CD4-positive, alpha-beta T cell (primary cell): ENCODE results near the gene ADGRL2. TPM values are rescaled to one million over a fixed set of nuclear protein-coding genes. Genes with fewer than 3 reads are reported as not detected.

Experiments
- ATAC-seq: fragments of 200-7000 bp; cut with Tn5 transposase; one replicate; pipeline ENCODE4 v1.10.0; 2022; ENCODE audit warnings: mild to moderate bottlenecking; ENCODE audit not compliant: poor library complexity
- CTCF ChIA-PET: fragments of 350-600 bp; sonication (Branson Sonifier 250); formaldehyde crosslinking; loops from one replicate; lab custom pipeline; 2021; ENCODE audit warnings: antibody characterized with exemption, inconsistent platforms; lab: Charles Lee
- POLR2A ChIA-PET: fragments of 350-600 bp; sonication (Branson Sonifier 250); formaldehyde crosslinking; loops from one replicate; lab custom pipeline; 2021; ENCODE audit warnings: antibody characterized with exemption, inconsistent platforms; lab: Charles Lee
- DNase-seq, 14 experiments: peaks; one replicate each; pipeline ENCODE4 v3.0.0-alpha.2; 2013 to 2020; ENCODE audit warnings: mixed read lengths in 2 of 14
- H3K27ac ChIP-seq, 2 donors: one replicate each; pipeline versions ENCODE4 v1.5.1 to v1.7.0; 2013; ENCODE audit warnings: low read length in 2 of 2, low read depth in 1 of 2, mild to moderate bottlenecking in 1 of 2
- H3K27me3 ChIP-seq, 2 experiments: 1 replicate in 1 of 2; 2 replicates in 1 of 2; pipeline versions ENCODE4 v1.6.1 to v1.7.0; 2013; ENCODE audit warnings: low read length in 2 of 2, control low read depth in 1 of 2, mild to moderate bottlenecking in 1 of 2, moderate library complexity in 1 of 2; ENCODE audit not compliant: insufficient read depth in 2 of 2, control insufficient read depth in 1 of 2
- H3K36me3 ChIP-seq: one replicate; pipeline ENCODE4 v1.6.1; 2013; ENCODE audit warnings: low read length, control low read depth; ENCODE audit not compliant: insufficient read depth
- H3K4me1 ChIP-seq: one replicate; pipeline ENCODE4 v1.6.1; 2013; ENCODE audit warnings: low read length, control low read depth; ENCODE audit not compliant: insufficient read depth
- H3K4me3 ChIP-seq: one replicate; pipeline ENCODE4 v1.5.1; 2013; ENCODE audit warnings: mild to moderate bottlenecking, low read length, moderate library complexity
- H3K9me3 ChIP-seq, 2 experiments: 1 replicate in 1 of 2; 2 replicates in 1 of 2; pipeline versions ENCODE4 v1.6.1 to v1.7.0; 2013; ENCODE audit warnings: low read length in 2 of 2, mild to moderate bottlenecking in 2 of 2, control low read depth in 1 of 2, moderate library complexity in 1 of 2; ENCODE audit not compliant: control insufficient read depth in 1 of 2, insufficient read depth in 1 of 2
- H3K27ac Mint-ChIP-seq: one replicate; pipeline ENCODE4 v1.8.0; 2020; ENCODE audit warnings: mixed read lengths
- H3K27me3 Mint-ChIP-seq: one replicate; pipeline ENCODE4 v1.8.0; 2021; ENCODE audit warnings: mixed read lengths
- H3K36me3 Mint-ChIP-seq: one replicate; pipeline ENCODE4 v1.8.0; 2021; ENCODE audit warnings: low read depth, mixed read lengths
- H3K4me1 Mint-ChIP-seq: one replicate; pipeline ENCODE4 v1.8.0; 2021; ENCODE audit warnings: low read depth, mixed read lengths
- H3K4me3 Mint-ChIP-seq: one replicate; pipeline ENCODE4 v1.8.0; 2020; ENCODE audit warnings: mild to moderate bottlenecking, mixed read lengths
- H3K9me3 Mint-ChIP-seq: one replicate; pipeline ENCODE4 v1.8.0; 2020; ENCODE audit warnings: mixed read lengths
- intact Hi-C, 2 experiments: fragments of 100-400 bp; cut with DNase I in 1 of 2; cut with micrococcal nuclease in 1 of 2; formaldehyde crosslinking; loops; one replicate each; pipeline versions ENCODE4 v1.15.1 to v1.9.0; 2023 to 2025; cut with DNase I, micrococcal nuclease
- total RNA-seq, 174 experiments: library from RNA in 2 of 174; stranded (reverse) in 2 of 174; gene quantifications; one replicate each; pipeline ENCODE4 v1.2.3 and lab custom pipeline; 2021 to 2026
- TF ChIP-seq, protein P1 (sequence below): fragments of 200-600 bp; IDR thresholded peaks from one replicate; pipeline ENCODE4 v1.8.0; 2022; ENCODE audit warnings: antibody characterized with exemption, mild to moderate bottlenecking

The ADGRL2 gene
- total RNA-seq, 2 experiments from 2014 or later, result not detected

DNA sequence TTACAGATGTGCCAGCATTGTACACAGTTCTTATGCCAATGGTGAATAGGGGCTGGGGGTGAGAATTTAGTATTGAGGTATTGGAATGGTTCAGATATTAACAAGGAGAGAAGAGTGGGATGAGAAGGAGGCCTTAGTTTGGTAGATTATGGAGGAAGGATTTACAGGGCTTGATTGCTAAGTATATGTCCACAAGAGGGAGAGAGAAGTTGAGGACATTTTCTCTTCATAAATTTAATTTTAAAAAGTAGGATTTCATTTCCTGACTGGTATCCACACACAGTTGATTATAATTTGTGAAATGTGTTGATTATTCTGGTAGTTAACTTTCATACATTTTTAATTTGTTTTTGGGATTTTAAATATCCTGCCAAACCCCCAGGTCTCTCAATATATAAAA, 213.0 kb downstream of the ADGRL2 start:
- no peak for ATAC-seq
- CTCF ChIA-PET, result no interaction called here
- H3K27me3 Mint-ChIP-seq, result no peaks in the 10 kb centered on the region

GRCh38 chr1:82015444-82015843, 214.7 kb downstream of the ADGRL2 start:
- CTCF ChIA-PET, result no interaction called here

More for the DNA sequence above, 213.0 kb downstream of the ADGRL2 start:
- no peak overlapping the region for H3K27ac Mint-ChIP-seq
- H3K4me3 ChIP-seq, result no peak overlapping the region
- no peaks in the 10 kb centered on the region for H3K9me3 Mint-ChIP-seq
- intact Hi-C loops, result no loop called here
- POLR2A ChIA-PET, result no interaction called here
- TF ChIP-seq, protein P1, sequence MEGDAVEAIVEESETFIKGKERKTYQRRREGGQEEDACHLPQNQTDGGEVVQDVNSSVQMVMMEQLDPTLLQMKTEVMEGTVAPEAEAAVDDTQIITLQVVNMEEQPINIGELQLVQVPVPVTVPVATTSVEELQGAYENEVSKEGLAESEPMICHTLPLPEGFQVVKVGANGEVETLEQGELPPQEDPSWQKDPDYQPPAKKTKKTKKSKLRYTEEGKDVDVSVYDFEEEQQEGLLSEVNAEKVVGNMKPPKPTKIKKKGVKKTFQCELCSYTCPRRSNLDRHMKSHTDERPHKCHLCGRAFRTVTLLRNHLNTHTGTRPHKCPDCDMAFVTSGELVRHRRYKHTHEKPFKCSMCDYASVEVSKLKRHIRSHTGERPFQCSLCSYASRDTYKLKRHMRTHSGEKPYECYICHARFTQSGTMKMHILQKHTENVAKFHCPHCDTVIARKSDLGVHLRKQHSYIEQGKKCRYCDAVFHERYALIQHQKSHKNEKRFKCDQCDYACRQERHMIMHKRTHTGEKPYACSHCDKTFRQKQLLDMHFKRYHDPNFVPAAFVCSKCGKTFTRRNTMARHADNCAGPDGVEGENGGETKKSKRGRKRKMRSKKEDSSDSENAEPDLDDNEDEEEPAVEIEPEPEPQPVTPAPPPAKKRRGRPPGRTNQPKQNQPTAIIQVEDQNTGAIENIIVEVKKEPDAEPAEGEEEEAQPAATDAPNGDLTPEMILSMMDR, result no peak
- H3K4me1 ChIP-seq, result no peaks in the 10 kb centered on the region
- no peaks in the 10 kb centered on the region for H3K4me1 Mint-ChIP-seq
- DNase-seq, result no peak
- H3K27me3 ChIP-seq, result no peaks in the 10 kb centered on the region
- H3K4me3 Mint-ChIP-seq, result no peak overlapping the region
- no peak overlapping the region for H3K27ac ChIP-seq
- no peaks in the 10 kb centered on the region for H3K36me3 ChIP-seq
- peaks cover 0 to 5% of the 10 kb centered on the region in 2 experiments for H3K9me3 ChIP-seq
- H3K36me3 Mint-ChIP-seq, result no peaks in the 10 kb centered on the region

GRCh38 chr1:82018319-82018718, 217.6 kb downstream of the ADGRL2 start:
- no peaks in the 10 kb centered on the region for H3K27me3 ChIP-seq
- peaks cover 2% of the 10 kb centered on the region for H3K9me3 Mint-ChIP-seq
- H3K4me3 Mint-ChIP-seq, result no peak overlapping the region
- POLR2A ChIA-PET, result no interaction called here
- no peaks in the 10 kb centered on the region for H3K27me3 Mint-ChIP-seq
- CTCF ChIA-PET, result no interaction called here
- no peaks in the 10 kb centered on the region for H3K36me3 Mint-ChIP-seq
- H3K36me3 ChIP-seq, result no peaks in the 10 kb centered on the region
- DNase-seq (no peak), ATAC-seq (no peak)
- H3K9me3 ChIP-seq, result no peaks in the 10 kb centered on the region
- H3K4me1 Mint-ChIP-seq, result no peaks in the 10 kb centered on the region
- TF ChIP-seq, protein P1, result no peak
- intact Hi-C loops, result no loop called here
- no peak overlapping the region for H3K27ac Mint-ChIP-seq
- no peaks in the 10 kb centered on the region for H3K4me1 ChIP-seq
- H3K27ac ChIP-seq, result no peak overlapping the region
- no peak overlapping the region for H3K4me3 ChIP-seq

More at GRCh38 chr1:82015444-82015843, 214.7 kb downstream of the ADGRL2 start:
- no peak overlapping the region for H3K27ac Mint-ChIP-seq
- H3K27me3 Mint-ChIP-seq, result no peaks in the 10 kb centered on the region
- ATAC-seq (no peak), DNase-seq (no peak)
- POLR2A ChIA-PET, result no interaction called here
- TF ChIP-seq, protein P1, result no peak
- H3K36me3 Mint-ChIP-seq, result no peaks in the 10 kb centered on the region
- intact Hi-C loops, result no loop called here
- H3K4me3 Mint-ChIP-seq, result no peak overlapping the region
- H3K27ac ChIP-seq, result no peak overlapping the region
- H3K27me3 ChIP-seq, result no peaks in the 10 kb centered on the region
- no peaks in the 10 kb centered on the region for H3K4me1 Mint-ChIP-seq
- no peaks in the 10 kb centered on the region for H3K9me3 Mint-ChIP-seq
- no peaks in the 10 kb centered on the region for H3K4me1 ChIP-seq
- no peaks in the 10 kb centered on the region for H3K9me3 ChIP-seq
- H3K4me3 ChIP-seq, result no peak overlapping the region
- no peaks in the 10 kb centered on the region for H3K36me3 ChIP-seq
